Hypothalamus (tissue), 51 donors: ENCODE data around the gene ERGIC1.
"Not testable (repeated sequence)": the region's sequence is repeated elsewhere in the genome, so short reads cannot be mapped to it uniquely, and the experiment has no call there.

ENCODE experiments used
- DNase-seq, 51 donors: peaks; one replicate each; lab custom pipeline; 2025; lab: John Stamatoyannopoulos, UW

Gene ERGIC1

DNA sequence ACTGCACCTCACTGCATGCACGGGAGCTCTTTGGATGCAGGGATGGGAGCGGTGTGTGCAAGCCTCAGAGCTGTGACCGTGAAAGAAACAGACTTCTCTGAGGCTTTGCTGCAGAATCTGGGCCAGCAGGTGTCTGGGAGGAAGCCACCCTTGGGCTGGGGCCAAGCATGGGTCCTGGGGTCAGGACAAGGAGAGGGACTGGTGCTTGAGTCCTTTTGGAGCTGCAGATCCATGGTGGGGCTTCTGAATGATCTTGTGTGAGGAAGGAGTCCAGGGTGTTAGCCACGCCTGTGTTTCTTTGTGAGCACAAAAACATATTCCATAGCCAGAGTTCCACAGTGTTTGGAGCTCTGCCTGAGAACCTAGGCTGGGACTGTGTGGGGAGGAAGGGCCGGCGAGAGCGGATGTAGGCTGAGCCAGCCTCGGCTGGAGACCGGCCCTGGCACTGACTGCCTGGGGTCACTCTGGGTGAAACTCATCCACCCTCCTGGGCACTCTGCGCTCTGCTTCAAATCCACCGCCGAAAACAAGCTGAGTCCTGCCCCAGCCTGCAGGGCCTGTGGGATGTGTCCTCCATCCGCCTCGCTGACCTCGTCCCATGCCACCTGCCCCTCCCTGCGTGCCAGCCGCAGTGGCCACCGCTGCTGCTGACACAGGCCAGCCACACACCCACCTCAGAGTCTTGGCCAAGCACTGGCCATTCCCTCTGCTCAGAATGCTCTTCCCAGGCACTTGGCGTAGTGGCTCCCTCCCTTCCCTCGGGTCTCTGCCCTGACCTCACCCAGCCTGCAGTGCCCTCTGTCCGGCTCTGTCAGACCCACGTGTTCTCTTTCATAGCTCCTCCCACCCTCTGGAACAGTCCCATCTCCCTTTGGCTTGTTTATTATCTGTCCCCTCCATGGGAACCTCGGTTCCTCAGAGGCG lies 26.7 kb downstream of the ERGIC1 start:
- DNase-seq = peak in 46 of 51 donors; percentile 28 to 92 (median 75)

DNA sequence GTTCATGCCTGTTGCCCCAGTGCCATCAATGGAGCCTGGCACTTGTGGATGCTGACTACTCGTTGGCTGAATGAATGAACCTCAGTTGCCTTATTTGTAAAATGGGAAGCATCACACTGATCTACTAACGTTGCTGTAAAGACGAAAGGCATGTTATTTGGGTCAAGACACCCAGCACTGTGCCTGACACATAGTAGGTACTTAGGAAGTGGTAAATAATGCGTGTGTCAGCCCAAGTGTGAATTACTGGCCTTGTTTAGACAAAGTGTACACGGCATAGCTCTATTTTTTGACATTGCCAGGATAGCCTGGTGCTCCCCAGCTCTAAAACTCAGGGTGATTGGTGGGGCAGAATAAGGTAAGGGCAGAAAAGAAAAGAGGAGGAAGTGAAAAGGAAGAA lies 27.4 kb downstream of the ERGIC1 start:
- no peak for DNase-seq

DNA sequence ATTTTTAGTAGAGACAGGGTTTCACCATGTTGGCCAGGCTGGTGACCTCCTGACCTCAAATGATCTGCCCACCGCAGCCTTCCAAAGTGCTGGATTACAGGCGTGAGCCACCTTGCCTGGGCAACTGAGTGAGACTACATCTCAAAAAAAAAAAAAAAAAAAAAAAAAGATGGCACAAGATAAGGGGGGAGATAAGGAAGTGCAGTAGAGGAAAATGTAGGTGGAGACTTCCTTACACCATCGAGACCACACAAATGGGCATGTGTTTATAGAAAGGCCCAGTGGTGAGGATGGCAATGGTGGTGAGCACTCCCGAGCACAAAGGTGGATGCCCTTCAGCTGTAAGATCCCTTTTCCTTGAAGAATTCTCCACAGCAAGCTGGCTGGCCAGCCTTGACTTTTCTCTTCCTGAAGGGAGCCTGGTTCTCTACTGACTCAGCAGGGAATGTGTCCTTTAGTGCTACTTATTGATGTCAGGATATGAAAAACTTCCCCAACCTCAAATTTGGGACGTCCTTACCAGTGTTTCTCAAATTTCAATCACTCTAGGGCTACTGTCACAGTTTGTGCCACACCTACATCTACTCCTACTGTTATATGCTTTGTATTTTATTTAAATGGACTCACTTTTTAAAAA lies 28.2 kb downstream of the ERGIC1 start:
- DNase-seq = no peak

DNA sequence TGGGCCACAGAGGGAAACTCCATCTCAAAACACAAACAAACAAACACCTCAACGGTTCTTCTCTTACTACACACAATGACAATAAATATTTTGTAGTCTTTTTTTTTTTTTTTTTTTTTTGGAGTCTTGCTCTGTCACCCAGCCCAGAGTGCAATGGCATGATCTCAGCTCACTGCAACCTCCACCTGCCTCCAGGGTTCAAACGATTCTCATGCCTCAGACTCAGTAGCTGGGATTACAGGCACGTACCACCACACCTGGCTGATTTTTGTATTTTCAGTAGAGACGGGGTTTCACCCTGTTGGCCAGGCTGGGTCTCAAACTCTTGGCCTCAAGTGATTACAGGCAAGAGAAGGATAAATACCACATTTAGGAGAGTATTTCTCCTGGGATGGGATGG lies 30.1 kb downstream of the ERGIC1 start:
- not testable (repeated sequence) for DNase-seq

DNA sequence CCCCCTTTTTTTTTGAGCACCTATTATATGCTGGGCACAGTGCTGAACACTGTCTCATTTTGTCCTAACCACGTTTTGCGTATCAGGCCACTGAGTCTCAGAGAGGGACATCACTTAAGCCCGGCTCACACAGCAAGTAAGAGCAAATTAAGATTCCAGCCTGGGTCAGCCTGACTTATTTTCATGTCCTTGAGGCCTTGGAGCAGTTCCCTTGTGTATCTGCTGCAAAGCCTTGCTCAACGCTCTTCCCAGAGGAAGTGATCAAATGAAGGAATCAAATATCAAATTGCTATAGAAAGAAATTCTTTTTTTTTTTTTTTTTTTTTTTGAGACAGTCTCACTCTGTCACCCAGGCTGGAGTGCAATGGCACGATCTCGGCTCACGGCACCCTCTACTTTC lies 30.7 kb downstream of the ERGIC1 start:
- no peak for DNase-seq

DNA sequence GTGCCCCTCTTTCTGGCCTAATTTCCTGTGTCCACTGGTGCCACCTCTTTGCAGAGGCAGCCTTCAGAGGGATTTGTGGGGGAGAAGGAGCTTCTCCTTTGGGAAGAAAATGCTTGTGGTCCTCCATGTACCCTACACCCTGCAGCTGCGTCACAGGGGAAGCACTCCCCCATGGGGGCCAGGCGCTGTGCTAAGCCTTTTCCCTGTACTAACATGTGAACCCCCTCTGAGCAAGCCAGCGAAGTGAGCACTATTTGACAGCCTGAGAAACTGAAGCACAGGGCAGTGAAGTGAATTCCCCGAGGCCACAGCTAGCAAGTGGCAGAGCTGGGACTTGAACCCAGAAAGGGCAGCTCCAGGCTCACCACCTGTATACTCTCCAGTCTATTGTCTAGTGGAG lies 32.3 kb downstream of the ERGIC1 start:
- DNase-seq = no peak

DNA sequence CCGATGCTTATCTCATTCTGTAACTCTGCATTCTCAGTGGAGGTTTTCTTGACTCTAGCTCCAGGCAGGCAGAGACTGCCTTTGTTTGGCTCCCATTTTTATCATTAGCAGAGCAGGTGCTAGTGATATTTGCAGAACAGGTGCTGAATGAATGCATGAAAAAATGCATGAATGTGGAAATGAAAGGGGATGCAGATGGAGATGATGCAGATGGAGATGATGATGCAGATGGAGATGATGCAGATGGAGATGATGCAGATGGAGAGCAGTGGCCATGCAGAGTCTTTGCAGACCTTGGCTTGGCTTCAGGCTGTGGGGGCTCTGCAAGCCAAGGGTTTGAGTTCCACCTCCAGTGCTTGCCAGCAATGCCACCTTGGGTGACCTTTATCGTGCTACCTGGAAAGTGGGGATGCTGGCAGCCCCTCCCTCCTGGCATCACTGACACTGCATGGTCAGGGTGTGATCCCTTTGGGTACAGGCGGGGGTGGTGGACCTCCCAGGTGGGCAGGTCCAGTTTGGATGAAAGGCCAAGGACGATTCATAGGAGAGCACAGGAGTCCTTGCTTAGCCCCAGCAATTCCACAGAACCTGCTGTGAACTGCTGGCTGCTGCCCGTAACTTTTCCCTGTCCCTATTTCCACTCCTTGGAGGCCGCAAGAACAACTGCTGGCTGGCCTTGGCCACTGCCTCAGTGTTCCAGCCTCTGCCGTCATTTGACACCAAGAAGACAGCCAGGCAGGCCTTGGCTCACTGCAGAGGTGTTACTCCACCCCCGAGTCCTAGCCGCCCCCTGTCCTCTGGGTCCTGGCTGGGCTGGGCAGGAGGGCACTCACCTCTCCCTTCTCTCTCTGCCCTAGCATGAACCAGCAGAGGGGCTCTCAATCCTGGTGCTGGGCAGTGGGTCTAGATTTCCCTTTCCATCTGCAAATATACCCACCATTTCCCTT lies 33.0 kb downstream of the ERGIC1 start:
- peak in 24 of 51 donors; percentile 16 to 76 (median 42) for DNase-seq

DNA sequence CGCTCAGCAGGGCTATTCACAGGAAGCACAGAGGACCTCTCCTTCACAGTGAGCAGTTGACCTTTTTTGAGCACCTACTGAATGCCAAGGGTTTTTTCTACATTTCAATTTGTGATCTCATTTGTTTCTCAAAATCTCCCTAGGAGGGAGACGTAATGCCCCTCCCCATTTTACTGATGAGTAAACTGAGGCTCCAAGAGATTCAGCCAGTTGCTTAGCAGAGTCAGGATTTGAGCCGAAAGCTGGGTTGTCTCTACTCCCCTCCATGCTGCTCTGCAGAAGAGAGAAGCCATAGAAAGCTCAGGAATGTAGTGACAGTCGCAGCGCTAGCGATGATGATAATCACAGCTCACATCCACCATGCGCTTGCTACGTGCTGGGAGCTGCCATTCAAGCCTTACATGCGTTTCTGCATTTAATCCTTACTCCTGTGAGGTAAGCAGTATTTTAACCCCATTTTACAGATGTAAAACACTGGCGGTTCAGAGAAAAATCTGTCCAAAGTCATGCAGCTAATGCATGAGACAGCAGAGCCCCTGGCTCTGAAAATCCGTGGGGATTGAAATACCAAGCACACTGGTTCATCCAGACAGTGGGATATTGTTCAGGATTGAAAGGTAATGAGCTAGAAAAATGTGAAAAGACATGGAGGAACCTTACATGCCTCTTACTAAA lies 33.8 kb downstream of the ERGIC1 start:
- peak in 1 of 51 donors; percentile 56 for DNase-seq

DNA sequence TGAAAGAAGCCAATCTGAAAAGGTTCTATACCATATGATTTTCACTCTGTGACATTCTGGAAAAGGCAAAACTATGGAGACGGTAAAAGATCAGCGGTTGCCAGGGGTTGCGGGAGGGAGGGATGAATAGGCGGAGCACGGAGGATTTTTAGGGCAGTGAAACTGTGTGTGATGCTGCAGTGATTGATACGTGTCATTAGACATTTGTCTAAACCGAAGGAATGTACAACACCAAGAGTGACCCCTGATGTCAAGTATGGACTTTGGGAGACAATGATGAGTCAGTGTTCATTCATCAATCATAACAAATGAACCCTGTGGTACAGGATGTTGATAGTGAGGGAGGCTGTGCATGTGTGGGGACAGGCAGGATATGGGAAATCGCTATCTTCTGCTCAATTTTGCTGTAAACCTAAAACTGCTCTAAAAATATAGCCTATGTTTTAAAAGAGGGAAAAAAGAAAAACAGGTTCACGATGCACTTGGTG lies 34.4 kb downstream of the ERGIC1 start:
- peak in 1 of 51 donors; percentile 20 for DNase-seq

DNA sequence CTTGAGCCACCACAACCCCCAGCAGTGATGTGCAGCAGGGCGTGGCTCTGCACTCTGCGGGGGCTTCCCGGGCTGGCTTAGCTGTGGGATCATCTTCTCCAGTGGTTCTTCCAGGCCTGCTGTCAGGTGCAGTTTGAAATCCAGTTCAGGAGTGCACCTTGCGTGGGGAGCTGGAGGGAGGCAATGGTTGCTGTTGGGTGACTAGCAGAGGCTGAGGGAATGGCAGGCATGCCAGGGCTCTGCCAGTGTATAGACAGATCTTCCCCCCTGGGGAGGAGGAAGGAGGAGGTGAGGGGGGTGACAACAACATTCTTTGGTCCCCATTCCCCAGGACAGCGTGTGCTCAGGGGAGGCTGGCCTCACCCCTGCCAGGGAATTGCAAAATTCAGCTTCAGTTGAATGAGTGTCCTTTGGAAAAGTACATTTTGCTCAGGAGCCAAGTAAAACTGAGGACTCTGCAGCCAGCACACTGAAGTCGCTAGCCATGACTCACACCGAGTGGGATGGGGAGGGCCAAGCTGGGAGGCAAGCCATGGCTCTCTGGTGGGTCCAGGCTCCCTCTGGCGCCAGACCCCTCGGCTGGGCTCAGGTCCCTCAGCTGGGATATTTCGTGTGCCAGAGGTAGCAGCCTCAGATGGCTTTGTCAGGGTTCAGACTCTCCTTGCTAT lies 35.0 kb downstream of the ERGIC1 start:
- DNase-seq = peak in 43 of 51 donors; percentile 24 to 86 (median 61)

DNA sequence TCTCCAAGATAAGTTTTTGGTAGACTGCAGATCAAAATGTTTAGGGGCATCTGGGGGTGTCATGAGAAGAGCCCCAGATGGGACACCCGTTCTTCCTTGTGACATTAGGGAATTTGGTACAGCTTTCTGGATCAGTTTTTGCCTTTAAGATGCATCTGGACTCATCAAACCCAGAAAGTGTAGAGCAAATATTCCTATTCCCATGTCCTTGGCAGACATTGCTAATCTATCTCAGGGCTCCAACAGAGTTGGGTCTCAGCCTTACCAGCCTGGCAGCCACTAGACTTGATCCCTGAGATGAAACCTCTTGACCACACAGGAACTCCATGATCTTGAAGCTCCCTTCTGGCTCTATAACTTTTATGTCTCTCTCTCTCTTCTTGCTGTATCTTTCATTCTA lies 35.6 kb downstream of the ERGIC1 start:
- DNase-seq = peak in 1 of 51 donors; percentile 37

DNA sequence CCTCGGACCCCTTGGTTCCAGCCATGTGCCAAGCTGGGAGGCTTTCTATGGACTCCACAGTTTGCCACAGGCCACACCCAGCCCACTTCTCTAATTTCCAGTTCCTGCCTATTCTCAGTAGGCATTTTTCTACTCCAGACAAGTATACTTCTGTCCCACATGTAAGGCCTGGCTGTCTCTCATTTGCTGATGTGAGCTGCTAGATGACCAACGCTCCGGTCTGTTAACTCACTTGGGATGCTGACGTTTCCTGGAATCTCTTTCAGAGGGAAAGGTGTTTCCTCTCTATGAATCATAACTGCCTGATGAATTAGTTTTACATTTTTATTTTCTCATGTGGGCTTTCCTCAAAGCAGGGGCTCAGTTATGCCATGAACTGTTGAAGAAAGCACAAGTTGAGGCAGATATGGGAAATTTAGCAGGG lies 36.3 kb downstream of the ERGIC1 start:
- DNase-seq = peak in 1 of 51 donors; percentile 41

DNA sequence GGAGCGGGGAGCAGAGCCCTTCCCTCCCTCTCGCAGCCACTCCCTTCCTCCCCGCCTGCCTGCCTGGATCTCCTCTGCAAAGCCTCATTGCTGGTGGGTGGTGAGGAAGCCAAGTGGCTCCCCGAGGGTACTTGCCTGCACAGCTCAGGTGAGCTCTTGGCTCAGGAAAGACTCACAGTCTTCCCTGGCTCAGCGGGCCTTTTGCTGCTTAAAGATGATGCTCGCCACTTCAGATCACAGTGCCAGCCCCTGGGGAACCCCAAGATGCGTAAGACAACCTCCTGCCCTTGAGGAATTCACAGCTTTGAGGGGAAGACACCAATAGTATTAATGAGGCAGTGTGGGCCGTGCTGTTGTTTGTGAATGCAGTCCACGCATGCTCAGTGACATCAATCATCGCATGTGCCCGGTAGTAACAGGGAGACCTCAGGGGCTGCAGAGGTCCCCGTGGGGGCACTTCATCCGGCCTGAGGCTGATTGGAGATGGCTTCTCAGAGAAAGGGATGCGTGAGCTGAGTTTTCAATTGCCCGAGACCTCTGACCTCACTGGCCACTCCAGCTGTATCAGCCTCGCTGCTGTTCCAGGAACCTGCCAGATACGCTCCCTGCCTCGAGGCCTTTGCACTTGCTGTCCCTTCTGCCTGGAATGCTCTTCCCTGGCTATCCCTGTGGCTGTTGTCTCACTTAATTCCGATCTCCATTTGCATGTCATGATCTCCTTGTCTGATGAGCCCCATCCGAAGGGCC lies 36.8 kb downstream of the ERGIC1 start:
- DNase-seq = peak in 13 of 51 donors; percentile 16 to 56 (median 26)

DNA sequence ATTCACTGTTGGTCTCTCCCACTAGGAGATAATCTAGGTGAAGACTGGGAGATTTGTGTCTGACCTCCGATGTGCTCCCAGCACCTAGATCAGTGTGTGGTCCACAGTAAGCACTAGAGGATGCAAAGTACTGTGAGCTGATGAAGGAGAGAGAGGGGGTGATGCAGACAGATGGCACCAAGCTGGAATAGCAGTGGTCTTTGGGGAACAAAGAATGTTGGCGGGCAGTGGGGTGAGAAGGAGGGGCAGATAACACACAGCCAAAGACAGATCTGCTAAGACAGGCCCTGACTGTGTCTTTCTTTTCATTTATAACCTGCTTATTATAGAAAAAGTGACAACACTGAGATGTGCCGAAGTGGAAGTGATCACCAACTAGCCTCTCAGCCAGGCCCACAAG lies 37.5 kb downstream of the ERGIC1 start:
- no peak for DNase-seq

DNA sequence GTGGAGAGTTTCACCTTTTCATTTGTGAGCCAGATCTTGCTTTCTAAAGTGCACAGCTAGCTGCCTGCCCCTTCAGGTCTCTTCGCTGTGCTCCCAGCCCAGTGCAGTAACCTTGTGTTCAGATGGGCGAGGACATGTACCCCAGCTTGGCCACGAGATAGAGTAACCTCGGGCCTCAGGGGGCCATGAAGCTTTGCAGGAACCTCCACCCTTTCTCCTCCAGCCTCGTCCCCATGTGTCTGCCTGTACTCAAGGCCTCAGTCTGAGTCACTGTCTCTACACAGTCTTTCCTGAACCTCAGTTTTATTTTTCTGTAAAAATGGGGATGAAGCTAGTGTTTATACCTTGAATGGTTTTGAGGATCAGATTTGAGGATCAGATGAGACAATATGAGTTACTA lies 37.9 kb downstream of the ERGIC1 start:
- DNase-seq = no peak

DNA sequence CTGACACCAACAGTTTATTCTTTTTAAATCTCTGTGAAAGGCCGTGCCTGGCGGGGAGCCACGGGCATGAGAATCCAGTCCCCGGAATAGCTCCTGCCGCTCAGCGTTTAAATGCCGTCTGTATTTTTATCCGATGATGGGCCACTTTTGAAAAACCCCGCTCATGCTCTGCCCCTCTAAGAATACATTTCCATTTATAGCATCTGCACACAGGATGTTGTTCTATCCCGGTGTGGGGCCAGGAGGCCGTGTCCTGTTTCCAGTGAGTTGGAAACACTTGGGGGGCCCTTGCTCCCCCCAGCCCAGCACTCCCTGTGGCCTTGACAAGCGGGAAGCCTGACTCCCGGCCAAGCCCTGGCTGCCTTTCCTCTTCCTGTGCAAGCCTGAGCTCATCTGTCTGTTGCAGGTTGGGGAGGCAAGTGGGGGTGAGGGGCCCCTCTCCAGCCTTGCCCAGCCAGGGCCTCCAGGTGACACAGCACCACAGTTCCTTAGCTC lies 39.0 kb downstream of the ERGIC1 start:
- peak in 33 of 51 donors; percentile 16 to 79 (median 53) for DNase-seq

DNA sequence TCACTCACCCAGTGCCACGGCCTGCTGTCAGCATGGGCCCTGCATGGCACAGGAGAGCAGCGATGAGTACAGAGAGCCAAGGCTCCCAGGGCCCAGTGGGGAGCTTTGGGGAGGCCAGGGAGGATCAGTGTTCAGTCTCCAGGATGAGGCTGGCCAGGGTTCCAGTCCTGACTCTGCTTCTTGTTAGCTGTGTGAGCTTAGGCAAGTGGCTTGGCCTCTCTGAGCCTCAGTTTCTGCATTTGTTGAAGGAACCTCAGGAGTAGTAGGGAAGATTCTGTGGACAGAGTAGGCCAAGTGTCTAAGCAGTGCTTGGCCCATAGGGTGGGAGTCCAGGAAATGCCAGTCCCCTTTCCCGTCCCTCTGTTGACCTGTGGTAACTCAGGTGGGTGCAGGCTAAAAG lies 39.5 kb downstream of the ERGIC1 start:
- no peak for DNase-seq
